NCI-H187 (cell line): ENCODE data around the gene GCC1.
"Not testable (repeated sequence)": the region's sequence is repeated elsewhere in the genome, so short reads cannot be mapped to it uniquely, and the experiment has no call there.

ENCODE experiments used
- DNase-seq, 2 experiments: peaks; one replicate each; lab custom pipeline; 2025; lab: John Stamatoyannopoulos, UW

GCC1 gene

DNA sequence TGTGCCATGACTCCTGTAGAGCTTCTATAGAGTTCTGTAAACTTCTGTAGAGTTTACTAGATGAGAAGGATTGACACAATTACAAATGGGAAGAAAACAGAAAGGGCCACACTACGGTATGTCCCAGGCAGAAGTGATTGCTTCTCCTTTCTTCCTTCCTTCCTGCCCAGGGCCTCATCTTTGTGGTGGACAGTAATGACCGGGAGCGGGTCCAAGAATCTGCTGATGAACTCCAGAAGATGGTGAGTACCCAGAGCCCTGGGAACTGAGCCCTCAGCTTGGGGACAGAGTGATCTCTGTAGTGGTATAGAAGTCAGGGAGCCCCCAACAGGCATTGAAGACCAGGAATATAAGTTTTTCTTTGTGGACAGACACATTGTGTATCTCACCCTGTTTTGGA, 4.5 kb upstream of the GCC1 start:
- DNase-seq, result no peak

DNA sequence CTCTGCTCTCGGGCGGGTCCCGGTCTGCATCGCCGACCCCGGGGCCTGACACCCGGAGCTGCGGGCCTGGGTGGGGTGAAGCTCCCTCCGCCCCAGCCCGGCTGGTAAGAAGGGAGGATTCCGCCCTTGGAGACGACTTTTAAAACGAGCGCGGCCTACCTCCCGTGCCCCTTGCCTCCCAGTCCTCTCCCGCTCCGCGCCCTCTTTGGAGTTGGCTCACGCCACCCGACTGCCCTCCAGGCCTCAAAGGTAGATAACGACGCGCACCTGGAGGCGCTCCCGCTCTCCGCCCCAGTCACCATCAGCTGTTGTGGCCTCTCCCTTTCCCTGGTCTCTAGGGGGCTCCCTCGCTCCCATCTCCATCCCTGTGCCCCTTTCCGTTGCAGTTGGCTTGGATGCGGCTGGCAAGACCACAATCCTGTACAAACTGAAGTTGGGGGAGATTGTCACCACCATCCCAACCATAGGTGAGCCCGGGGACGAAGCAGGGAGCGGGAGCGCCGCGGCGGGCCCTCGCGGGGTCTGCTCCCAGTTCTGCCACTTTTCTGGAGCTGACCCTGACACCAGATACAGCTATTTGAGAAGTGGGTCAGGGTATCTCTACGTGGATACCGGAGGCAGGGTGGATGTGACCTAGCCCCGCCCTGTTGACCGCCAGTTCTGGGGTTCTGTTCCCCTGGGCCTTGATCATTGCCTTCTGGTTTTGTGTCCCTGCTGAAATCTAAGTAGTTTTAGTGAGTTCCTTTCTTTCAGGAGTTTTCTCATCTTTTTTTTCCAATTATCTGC, 3.5 kb upstream of the GCC1 start:
- DNase-seq, result peak in 1 of 2 experiments; percentile 32

- DNase-seq, result peak; percentile 74 to 82
Measured at GRCh38 chr7:127588019-127588696, 2.8 kb upstream of the GCC1 start, which contains the start of gene ARF5. Gene ARF5, plus strand, starts transcription at chr7:127588411. Its CDS starts 88 bp downstream, at chr7:127588499.

GRCh38 chr7:127587663-127588018, 2.2 kb upstream of the GCC1 start:
- DNase-seq, result no peak

DNA sequence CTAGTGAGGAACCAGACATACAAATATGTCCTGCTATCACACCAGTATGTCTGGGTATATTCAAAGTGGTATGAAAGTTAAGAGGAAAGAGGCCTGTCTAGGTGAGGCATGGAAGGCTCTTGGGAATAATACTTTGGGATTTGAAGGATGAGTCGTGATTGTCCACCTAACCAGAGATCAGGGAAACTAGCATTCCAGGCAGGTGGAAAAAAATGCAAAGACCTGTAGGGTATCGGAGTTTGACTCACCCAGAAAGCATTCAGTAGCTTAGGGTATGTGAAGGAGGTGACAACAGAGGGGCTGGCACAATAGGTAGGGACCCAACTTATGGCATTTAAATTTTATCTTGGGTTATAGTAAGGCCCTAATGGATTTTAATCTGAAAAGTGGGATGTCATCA, 950 bp upstream of the GCC1 start:
- DNase-seq, result no peak

DNA sequence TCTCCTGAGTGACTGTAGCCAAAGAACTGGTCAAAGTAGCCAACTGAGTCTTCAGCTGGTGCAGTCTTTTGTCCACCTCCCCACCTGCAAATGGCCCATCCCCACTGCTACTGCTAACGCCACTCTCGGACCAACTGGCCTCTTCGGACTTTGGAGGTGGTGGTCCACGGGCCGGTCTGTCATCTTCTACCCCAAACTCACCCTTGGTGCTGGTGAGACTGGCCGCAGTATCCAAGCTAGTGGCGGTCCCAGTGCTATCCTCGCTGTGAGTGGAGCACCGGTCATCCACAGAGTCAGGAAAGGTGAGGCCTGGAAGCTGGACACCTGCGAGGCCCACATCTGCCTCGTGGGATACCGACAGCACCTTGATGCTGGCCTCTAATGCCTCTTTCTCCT, 750 bp downstream of the GCC1 start:
- no peak for DNase-seq

DNA sequence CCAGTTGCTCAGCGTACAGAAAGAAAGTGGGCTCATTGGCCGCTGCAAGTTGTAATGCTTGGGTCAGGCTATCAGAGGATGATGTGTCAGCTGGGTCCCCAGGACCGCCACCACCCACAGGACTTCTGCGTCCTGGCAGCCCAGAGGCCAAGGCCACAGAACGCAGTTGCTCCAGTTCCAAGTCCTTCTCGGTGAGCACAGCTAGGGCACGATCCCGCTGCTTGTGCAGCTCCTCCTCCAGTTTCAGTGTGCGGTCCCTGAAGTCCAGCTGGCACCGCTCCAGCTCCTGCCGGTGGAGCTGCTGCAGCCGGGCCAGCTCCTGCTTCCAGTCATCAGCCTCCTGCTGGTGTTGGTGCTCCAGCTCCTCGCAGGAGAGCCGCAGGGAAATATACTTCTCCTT, 3.0 kb downstream of the GCC1 start:
- DNase-seq, result no peak

GRCh38 chr7:127581716-127582115, 3.7 kb downstream of the GCC1 start:
- no peak for DNase-seq

GRCh38 chr7:127580612-127581011, 4.8 kb downstream of the GCC1 start:
- DNase-seq, result no peak

DNA sequence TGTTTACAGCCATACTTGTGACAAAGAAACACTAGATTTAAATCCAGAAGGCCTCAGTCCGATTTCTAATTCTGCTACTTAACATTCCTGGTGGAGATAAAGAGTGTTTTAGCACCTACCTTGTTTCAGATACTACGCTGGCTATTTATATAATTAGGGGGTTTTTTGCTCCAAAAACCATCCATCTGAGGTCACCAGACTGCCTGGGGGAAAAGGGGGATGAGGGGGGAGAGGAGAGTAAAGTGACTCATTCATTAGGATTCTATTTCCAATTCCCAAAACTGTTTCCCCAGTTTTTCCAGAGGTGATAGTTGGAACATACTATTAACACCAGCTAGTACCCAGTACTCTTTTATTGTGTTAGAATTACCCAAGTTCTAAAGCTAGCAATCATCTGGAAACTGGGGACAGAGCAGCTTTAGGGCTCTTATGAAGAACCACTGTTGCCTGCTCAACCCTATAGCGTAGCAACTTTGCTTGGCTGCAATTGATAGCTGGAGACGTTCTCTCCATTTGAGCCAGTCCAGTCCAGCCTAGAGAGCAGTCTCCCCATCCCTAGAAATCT, 6.6 kb downstream of the GCC1 start:
- no peak for DNase-seq

GRCh38 chr7:127578036-127578684, 7.2 kb downstream of the GCC1 start:
- DNase-seq, result no peak

- DNase-seq, result no peak
Measured at GRCh38 chr7:127571741-127572505, 13.5 kb downstream of the GCC1 start.

DNA sequence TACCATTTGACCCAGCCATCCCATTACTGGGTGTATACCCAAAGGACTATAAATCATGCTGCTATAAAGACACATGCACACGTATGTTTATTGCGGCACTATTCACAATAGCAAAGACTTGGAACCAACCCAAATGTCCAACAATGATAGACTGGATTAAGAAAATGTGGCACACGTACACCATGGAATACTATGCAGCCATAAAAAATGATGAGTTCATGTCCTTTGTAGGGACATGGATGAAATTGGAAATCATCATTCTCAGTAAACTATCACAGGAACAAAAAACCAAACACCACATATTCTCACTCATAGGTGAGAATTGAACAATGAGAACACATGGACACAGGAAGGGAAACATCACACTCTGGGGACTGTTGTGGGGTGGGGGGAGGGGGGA, 17.4 kb downstream of the GCC1 start:
- DNase-seq, result not testable (repeated sequence)

DNA sequence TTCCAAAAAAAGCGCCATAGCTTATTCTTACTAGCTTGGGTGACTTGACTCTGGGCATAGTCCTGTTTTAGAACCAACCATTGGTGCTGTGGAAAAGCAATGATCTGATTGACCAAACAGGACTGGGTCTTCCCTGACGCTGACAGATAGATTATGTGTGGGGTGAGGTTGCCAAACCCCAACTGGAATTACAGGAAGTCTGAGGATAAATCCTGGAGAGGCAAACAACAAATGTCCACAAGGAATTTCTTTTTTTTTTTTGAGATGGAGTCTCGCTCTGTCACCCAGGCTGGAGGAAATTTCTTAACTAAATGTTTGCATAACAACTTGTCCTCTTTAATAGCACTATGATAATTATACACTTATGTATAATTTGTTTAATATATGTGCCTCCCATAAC, 19.2 kb downstream of the GCC1 start:
- DNase-seq, result no peak

DNA sequence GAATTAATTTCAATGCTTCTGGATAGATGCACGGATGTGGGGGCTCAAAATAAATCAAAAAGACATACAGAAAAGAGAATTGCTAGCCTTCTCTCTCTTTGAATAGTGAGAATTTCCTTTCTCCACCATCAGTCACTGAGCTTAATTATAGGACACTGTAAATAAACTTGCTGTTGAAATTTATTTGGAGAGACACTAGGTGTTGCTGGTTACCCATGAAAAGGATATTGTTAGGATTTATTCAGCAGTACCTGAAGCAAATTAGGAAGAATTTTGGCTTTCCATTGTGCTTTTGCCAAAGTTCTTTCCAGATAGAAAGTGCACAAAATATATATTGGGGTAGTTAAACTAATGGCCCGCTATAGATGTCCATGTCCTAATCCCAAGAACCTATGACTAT, 27.6 kb downstream of the GCC1 start:
- DNase-seq, result no peak

GRCh38 chr7:127556404-127556803, 29.0 kb downstream of the GCC1 start:
- no peak for DNase-seq

DNA sequence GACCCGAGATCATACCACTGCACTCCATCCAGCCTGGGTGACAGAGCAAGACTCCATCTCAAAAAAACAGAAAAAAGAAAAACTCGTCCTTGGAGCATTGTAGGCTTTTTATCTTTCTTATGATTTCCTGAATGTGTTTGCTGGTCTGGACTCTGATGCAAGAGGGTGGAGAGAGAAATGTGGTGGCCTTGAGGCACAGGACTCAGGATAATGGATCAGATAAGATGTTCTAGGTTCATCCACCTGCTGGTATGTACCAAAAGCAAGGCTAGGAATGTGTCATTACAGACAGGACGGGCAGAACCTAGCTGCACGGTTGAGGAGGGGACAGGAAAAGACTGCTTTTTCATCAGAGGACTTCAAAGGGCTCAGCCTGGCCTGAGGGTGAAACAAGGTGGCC, 33.5 kb downstream of the GCC1 start:
- no peak for DNase-seq

GRCh38 chr7:127550247-127550646, 35.1 kb downstream of the GCC1 start:
- DNase-seq, result no peak

- no peak for DNase-seq
Measured at GRCh38 chr7:127546313-127546712, 39.1 kb downstream of the GCC1 start.

DNA sequence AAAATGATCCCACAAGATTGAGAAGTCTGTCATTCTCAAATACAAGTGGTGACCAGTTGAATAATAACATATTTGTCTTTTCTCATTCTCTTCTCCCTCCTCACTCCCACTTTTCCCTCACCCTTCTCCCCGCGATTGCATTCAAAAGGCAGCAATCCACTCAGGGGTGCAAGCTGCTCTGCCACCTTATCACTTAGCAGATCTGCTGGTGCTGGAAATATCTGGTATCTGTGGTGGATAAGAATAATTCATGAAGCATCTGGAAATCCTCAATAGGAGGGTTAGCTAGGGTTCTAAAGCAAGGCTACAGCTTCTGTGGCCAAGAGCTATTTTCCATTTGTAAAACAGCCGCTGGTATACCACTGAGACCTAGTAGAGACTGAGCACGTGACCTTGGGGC, 43.8 kb downstream of the GCC1 start:
- DNase-seq, result no peak

- DNase-seq, result not testable (repeated sequence)
Measured at GRCh38 chr7:127540461-127540860, 44.9 kb downstream of the GCC1 start.

GRCh38 chr7:127539116-127539515, 46.3 kb downstream of the GCC1 start:
- DNase-seq, result no peak
